ENCODE measurements around the gene EDA. TPM values are rescaled to one million over a fixed set of nuclear protein-coding genes. Genes with fewer than 3 reads are reported as not detected.

Gene EDA
- total and polyA plus RNA-seq, 2 of the 13 experiments (the other 11 are each of a cell fraction or from before 2014, with no cell fraction given): 8.8 to 11.2 TPM

GRCh38 chrX:69876221-69876620 lies 260.3 kb downstream of the EDA start (continued):
- no peak for TF ChIP-seq YY1 (IDR thresholded peaks at IDR 0.05; ENCODE audit: insufficient read depth, insufficient replicate concordance, low read depth, low read length)
- TF ChIP-seq NRL (CRISPR knock-in tag; IDR thresholded peaks at IDR 0.05; ENCODE audit: borderline replicate concordance): no peak
- no peak for TF ChIP-seq MXD4 (CRISPR knock-in tag; IDR thresholded peaks at IDR 0.05)
- TF ChIP-seq CBX1 (IDR thresholded peaks at IDR 0.05; ENCODE audit: low read depth): no peak
- TF ChIP-seq POGK (CRISPR knock-in tag; conservative IDR thresholded peaks at IDR 0.05): no peak
- no peak for TF ChIP-seq ARID4A (CRISPR knock-in tag; IDR thresholded peaks at IDR 0.05; ENCODE audit: borderline replicate concordance)
- no peak for TF ChIP-seq ZBTB7A (CRISPR knock-in tag; IDR thresholded peaks at IDR 0.05)
- TF ChIP-seq KLF12 (CRISPR knock-in tag; IDR thresholded peaks at IDR 0.05; ENCODE audit: borderline replicate concordance): no peak
- no peak for TF ChIP-seq MAFF (IDR thresholded peaks at IDR 0.05; ENCODE audit: low read depth, low read length)
- no peak for TF ChIP-seq NCOA5 (CRISPR knock-in tag; IDR thresholded peaks at IDR 0.05)
